WTC11 (cell line): ENCODE data around the gene SEPSECS.

Source experiments
- CREM ChIP-seq: sonication (generic); formaldehyde crosslinking; IDR thresholded peaks from 2 replicates; pipeline ENCODE4 v1.8.1; 2022; ENCODE audit warnings: mild to moderate bottlenecking, missing genetic modification reagents, moderate library complexity
- GTF2I ChIP-seq: fragments of 250-450 bp; sonication (Bioruptor Pico); conservative IDR thresholded peaks from 2 replicates; pipeline ENCODE4 v1.4.0; 2021; ENCODE audit warnings: mild to moderate bottlenecking
- JUN ChIP-seq: sonication (generic); formaldehyde crosslinking; IDR thresholded peaks from 2 replicates; pipeline ENCODE4 v1.8.0; 2023; ENCODE audit warnings: mild to moderate bottlenecking, missing genetic modification reagents
- TCF7 ChIP-seq: sonication (generic); formaldehyde crosslinking; IDR thresholded peaks from 2 replicates; pipeline ENCODE4 v1.8.0; 2022; ENCODE audit warnings: mild to moderate bottlenecking, low read depth, missing genetic modification reagents, moderate library complexity
- TF ChIP-seq, protein P1 (sequence below): fragments of 200-600 bp; IDR thresholded peaks from 2 replicates; pipeline ENCODE4 v1.8.0; 2022; ENCODE audit warnings: antibody characterized with exemption
- TF ChIP-seq, protein P2 (sequence below): sonication (generic); formaldehyde crosslinking; IDR thresholded peaks from 2 replicates; pipeline ENCODE4 v1.8.0; 2022; ENCODE audit warnings: mild to moderate bottlenecking, missing genetic modification reagents
- TF ChIP-seq, protein P3 (sequence below): sonication (generic); formaldehyde crosslinking; IDR thresholded peaks from 2 replicates; pipeline ENCODE4 v1.8.0; 2022; ENCODE audit warnings: mild to moderate bottlenecking, missing genetic modification reagents

DNA sequence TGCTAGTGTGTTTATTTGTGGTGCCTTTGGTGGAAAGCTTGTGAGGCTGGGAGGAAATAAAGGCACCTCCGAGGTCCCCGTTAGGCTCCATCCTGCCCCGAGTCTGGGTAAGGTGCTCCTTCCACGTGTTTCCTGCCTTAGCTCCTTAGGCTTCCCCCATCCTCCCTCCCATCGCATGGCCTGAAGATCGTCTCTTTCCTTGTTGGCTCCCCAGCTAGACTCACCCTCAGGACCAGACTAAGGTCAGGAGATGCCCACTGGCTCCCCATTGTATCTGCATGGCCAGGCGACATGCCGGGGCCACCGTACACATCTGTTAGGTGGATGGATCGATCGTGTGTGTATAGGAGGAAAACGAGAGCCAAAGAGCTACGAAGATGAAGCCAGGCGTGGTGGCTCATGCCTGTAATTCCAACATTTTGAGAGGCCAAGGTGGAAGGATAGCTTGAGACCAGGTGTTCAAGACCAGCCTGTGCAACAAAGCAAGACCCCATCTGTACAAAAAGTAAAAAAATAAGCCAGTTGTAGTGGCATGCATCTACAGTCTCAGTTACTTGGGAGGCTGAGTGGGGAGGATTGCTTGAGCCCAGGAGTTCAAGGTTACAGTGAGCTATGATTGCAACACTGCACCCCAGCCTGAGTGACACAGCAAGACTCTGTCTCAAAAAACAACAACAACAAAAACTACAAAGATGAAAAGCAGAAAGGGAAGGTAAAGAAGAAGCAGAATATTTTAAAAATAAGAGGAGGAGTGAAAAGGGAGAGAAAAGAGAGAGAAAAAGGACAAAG lies 53.7 kb downstream of the SEPSECS start:
- TF ChIP-seq, protein P1, sequence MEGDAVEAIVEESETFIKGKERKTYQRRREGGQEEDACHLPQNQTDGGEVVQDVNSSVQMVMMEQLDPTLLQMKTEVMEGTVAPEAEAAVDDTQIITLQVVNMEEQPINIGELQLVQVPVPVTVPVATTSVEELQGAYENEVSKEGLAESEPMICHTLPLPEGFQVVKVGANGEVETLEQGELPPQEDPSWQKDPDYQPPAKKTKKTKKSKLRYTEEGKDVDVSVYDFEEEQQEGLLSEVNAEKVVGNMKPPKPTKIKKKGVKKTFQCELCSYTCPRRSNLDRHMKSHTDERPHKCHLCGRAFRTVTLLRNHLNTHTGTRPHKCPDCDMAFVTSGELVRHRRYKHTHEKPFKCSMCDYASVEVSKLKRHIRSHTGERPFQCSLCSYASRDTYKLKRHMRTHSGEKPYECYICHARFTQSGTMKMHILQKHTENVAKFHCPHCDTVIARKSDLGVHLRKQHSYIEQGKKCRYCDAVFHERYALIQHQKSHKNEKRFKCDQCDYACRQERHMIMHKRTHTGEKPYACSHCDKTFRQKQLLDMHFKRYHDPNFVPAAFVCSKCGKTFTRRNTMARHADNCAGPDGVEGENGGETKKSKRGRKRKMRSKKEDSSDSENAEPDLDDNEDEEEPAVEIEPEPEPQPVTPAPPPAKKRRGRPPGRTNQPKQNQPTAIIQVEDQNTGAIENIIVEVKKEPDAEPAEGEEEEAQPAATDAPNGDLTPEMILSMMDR = no peak
- TF ChIP-seq, protein P2, sequence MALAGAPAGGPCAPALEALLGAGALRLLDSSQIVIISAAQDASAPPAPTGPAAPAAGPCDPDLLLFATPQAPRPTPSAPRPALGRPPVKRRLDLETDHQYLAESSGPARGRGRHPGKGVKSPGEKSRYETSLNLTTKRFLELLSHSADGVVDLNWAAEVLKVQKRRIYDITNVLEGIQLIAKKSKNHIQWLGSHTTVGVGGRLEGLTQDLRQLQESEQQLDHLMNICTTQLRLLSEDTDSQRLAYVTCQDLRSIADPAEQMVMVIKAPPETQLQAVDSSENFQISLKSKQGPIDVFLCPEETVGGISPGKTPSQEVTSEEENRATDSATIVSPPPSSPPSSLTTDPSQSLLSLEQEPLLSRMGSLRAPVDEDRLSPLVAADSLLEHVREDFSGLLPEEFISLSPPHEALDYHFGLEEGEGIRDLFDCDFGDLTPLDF = no peak
- TF ChIP-seq CREM (CRISPR knock-in tag) (no peak), GTF2I (CRISPR knock-in tag) (no peak), JUN (CRISPR knock-in tag) (no peak), TCF7 (no peak)
- TF ChIP-seq, protein P3, sequence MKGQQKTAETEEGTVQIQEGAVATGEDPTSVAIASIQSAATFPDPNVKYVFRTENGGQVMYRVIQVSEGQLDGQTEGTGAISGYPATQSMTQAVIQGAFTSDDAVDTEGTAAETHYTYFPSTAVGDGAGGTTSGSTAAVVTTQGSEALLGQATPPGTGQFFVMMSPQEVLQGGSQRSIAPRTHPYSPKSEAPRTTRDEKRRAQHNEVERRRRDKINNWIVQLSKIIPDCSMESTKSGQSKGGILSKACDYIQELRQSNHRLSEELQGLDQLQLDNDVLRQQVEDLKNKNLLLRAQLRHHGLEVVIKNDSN (CRISPR knock-in tag) = no peak
